Upper lobe of left lung (tissue), 6 donors: ENCODE results near the gene RBMX. TPM values are rescaled to one million over a fixed set of nuclear protein-coding genes. Genes with fewer than 3 reads are reported as not detected.
A peak's percentile ranks its signal among the peaks of the same experiment; 100 is the strongest.

Experiments
- ATAC-seq, 2 donors: fragments of 200-7000 bp; cut with Tn5 transposase; one replicate each; pipeline ENCODE4 v1.9.1; 2022; ENCODE audit warnings: mild to moderate bottlenecking in 2 of 2, moderate library complexity in 2 of 2; ENCODE audit not compliant: low FRiP score in 2 of 2
- DNase-seq, 2 donors: peaks; one replicate each; pipeline ENCODE4 v3.0.0-alpha.2; 2019 to 2020
- H3K27ac ChIP-seq, 4 donors: fragments of 200-600 bp; sonication (generic); one replicate each; pipeline ENCODE4 v1.5.1; 2016 to 2019
- H3K27me3 ChIP-seq, 4 donors: fragments of 200-600 bp; sonication (generic); one replicate each; pipeline ENCODE4 v1.5.1; 2017 to 2019
- H3K36me3 ChIP-seq, 4 donors: fragments of 200-600 bp; sonication (generic); one replicate each; pipeline ENCODE4 v1.5.1; 2016 to 2019
- H3K4me1 ChIP-seq, 4 donors: fragments of 200-600 bp; sonication (generic); one replicate each; pipeline ENCODE4 v1.5.1; 2018 to 2019
- H3K4me3 ChIP-seq, 4 donors: fragments of 200-600 bp; sonication (generic); one replicate each; pipeline ENCODE4 v1.5.1; 2017 to 2019; ENCODE audit warnings: mild to moderate bottlenecking in 2 of 4, moderate library complexity in 1 of 4
- H3K9me3 ChIP-seq, 4 donors: fragments of 200-600 bp; sonication (generic); one replicate each; pipeline ENCODE4 v1.5.1; 2018 to 2019
- CTCF ChIP-seq, 6 experiments: fragments of 450-650 bp in 4 of 6; fragments of 200-600 bp in 2 of 6; sonication (generic) in 2 of 6; IDR thresholded peaks; one replicate each; pipeline ENCODE4 v1.5.1; 2016 to 2019; ENCODE audit warnings: antibody characterized with exemption in 6 of 6
- EP300 ChIP-seq, 4 donors: sonication (generic); formaldehyde crosslinking; IDR thresholded peaks; one replicate each; pipeline ENCODE4 v1.5.1; 2017; ENCODE audit warnings: antibody characterized with exemption in 4 of 4, control low read depth in 2 of 4
- POLR2A ChIP-seq, 4 donors: fragments of 450-650 bp; IDR thresholded peaks; one replicate each; pipeline ENCODE4 v1.5.1; 2016 to 2017; ENCODE audit warnings: antibody characterized with exemption in 4 of 4, mild to moderate bottlenecking in 2 of 4
- POLR2AphosphoS5 ChIP-seq, 2 donors: sonication (generic); formaldehyde crosslinking; IDR thresholded peaks; one replicate each; pipeline ENCODE4 v1.5.1; 2017; ENCODE audit warnings: antibody characterized with exemption in 2 of 2
- WGBS, 2 donors: methylation state at CpG; one replicate each; pipeline ENCODE4 v1.1.5; 2017 to 2018; 5-methylcytosine and 5-hydroxymethylcytosine counted together
- total RNA-seq, 6 donors: library from RNA; depleted of rRNA in 4 of 6; stranded (reverse); fragments of >200 nt in 4 of 6; gene quantifications; one replicate each; pipeline versions ENCODE4 v1.1.0 to v1.2.1, GENCODE V29; 2016 to 2021
- donor health status: DM: no; HTN: no; CAD: no; lungs with moderate emphysema.
- donor health status: DM: no; HTN: yes; CAD: no; lungs with severe emphysema.

RBMX gene
- total RNA-seq, 6 donors from 2014 or later, result 97.9 to 206 (median 149) TPM

- no peak overlapping the region for H3K4me3 ChIP-seq
- WGBS, 2 donors, result 72 to 100% methylated on average over 2 to 5 of the region's 5 CpGs
- no peak for DNase-seq
- no peak for TF ChIP-seq POLR2A (IDR thresholded peaks at IDR 0.05)
- no peak for TF ChIP-seq CTCF (IDR thresholded peaks at IDR 0.05)
- no peak for TF ChIP-seq POLR2AphosphoS5 (IDR thresholded peaks at IDR 0.05)
- no peak for TF ChIP-seq EP300 (IDR thresholded peaks at IDR 0.05)
- H3K4me1 ChIP-seq, result no peaks in the 10 kb centered on the region
- H3K9me3 ChIP-seq, result no peaks in the 10 kb centered on the region
- ATAC-seq, result no peak
- H3K27ac ChIP-seq, result no peak overlapping the region
- H3K36me3 ChIP-seq, result peaks cover 0 to 23% (median 2%) of the 10 kb centered on the region in 4 donors
- no peaks in the 10 kb centered on the region for H3K27me3 ChIP-seq
Measured at GRCh38 chrX:136862546-136862945, 18.0 kb downstream of the RBMX start.

- peaks cover 0 to 23% (median 2%) of the 10 kb centered on the region in 4 donors for H3K36me3 ChIP-seq
- no peak overlapping the region for H3K4me3 ChIP-seq
- H3K27ac ChIP-seq, result no peak overlapping the region
- H3K4me1 ChIP-seq, result no peaks in the 10 kb centered on the region
- H3K27me3 ChIP-seq, result no peaks in the 10 kb centered on the region
- no peak for ATAC-seq
- no peak for DNase-seq
- no peak for TF ChIP-seq CTCF (IDR thresholded peaks at IDR 0.05)
- no peaks in the 10 kb centered on the region for H3K9me3 ChIP-seq
- 59 to 90% methylated on average over 1 of the region's 1 CpG for WGBS, 2 donors
Measured at GRCh38 chrX:136861877-136862276, 18.6 kb downstream of the RBMX start.

- H3K27me3 ChIP-seq, result no peaks in the 10 kb centered on the region
- H3K4me3 ChIP-seq, result no peak overlapping the region
- WGBS, 2 donors, result 88 to 100% methylated on average over 4 of the region's 4 CpGs
- no peaks in the 10 kb centered on the region for H3K9me3 ChIP-seq
- H3K4me1 ChIP-seq, result no peaks in the 10 kb centered on the region
- no peak for DNase-seq
- TF ChIP-seq POLR2A (IDR thresholded peaks at IDR 0.05) (no peak), CTCF (IDR thresholded peaks at IDR 0.05) (no peak), POLR2AphosphoS5 (IDR thresholded peaks at IDR 0.05) (no peak), EP300 (IDR thresholded peaks at IDR 0.05) (no peak)
- H3K27ac ChIP-seq, result no peak overlapping the region
- no peak for ATAC-seq
- peaks cover 0 to 18% (median 2%) of the 10 kb centered on the region in 4 donors for H3K36me3 ChIP-seq
Measured at GRCh38 chrX:136858007-136858756, 22.3 kb downstream of the RBMX start.

- TF ChIP-seq POLR2A (IDR thresholded peaks at IDR 0.05), result no peak
- no peak for TF ChIP-seq EP300 (IDR thresholded peaks at IDR 0.05)
- no peak for TF ChIP-seq CTCF (IDR thresholded peaks at IDR 0.05)
- no peak for TF ChIP-seq POLR2AphosphoS5 (IDR thresholded peaks at IDR 0.05)
- H3K36me3 ChIP-seq, result peaks cover 0 to 7% (median 0%) of the 10 kb centered on the region in 4 donors
- 77 to 96% methylated on average over 4 to 6 of the region's 6 CpGs for WGBS, 2 donors
- no peak for DNase-seq
- no peaks in the 10 kb centered on the region for H3K9me3 ChIP-seq
- H3K27ac ChIP-seq, result peak overlapping the region in 2 of 4 donors; percentile 9 to 44
- no peaks in the 10 kb centered on the region for H3K4me1 ChIP-seq
- H3K4me3 ChIP-seq, result no peak overlapping the region
- peak in 1 of 2 donors; percentile 41 for ATAC-seq
- H3K27me3 ChIP-seq, result no peaks in the 10 kb centered on the region
Measured at GRCh38 chrX:136856551-136856950, 24.0 kb downstream of the RBMX start.

- H3K27me3 ChIP-seq, result no peaks in the 10 kb centered on the region
- peak overlapping the region in 2 of 4 donors; percentile 9 to 44 for H3K27ac ChIP-seq
- no peaks in the 10 kb centered on the region for H3K9me3 ChIP-seq
- no peaks in the 10 kb centered on the region for H3K4me1 ChIP-seq
- peaks cover 0 to 2% (median 0%) of the 10 kb centered on the region in 4 donors for H3K36me3 ChIP-seq
- 87 to 97% methylated on average over 5 to 8 of the region's 8 CpGs for WGBS, 2 donors
- TF ChIP-seq POLR2AphosphoS5 (IDR thresholded peaks at IDR 0.05), result no peak
- TF ChIP-seq CTCF (IDR thresholded peaks at IDR 0.05), result no peak
- TF ChIP-seq EP300 (IDR thresholded peaks at IDR 0.05), result no peak
- ATAC-seq (no peak), DNase-seq (no peak)
- H3K4me3 ChIP-seq, result no peak overlapping the region
Measured at GRCh38 chrX:136856050-136856449, 24.5 kb downstream of the RBMX start.
